HepG2 (cell line): Measurements from ENCODE around the gene SMAD6. TPM values are rescaled to one million over a fixed set of nuclear protein-coding genes. Genes with fewer than 3 reads are reported as not detected.

ENCODE experiments used
- ATAC-seq: fragments of 200-7000 bp; cut with Tn5 transposase; 3 replicates; pipeline ENCODE4 v1.9.1; 2020; ENCODE audit warnings: mild to moderate bottlenecking, moderate library complexity
- BruUV-seq: library from RNA; stranded (reverse); fragments of 400-500 nt; replicated peaks from 2 replicates; lab custom pipeline; 2021; lab: Mats Ljungman, UMichigan
- CTCF ChIA-PET: fragments of 300-600 bp; formaldehyde crosslinking; extraction: SDS; loops from one replicate; lab custom pipeline; 2021; ENCODE audit warnings: low total read pairs, inconsistent platforms, low intra/inter-chr PET ratio; lab: Yijun Ruan, JAX
- POLR2A ChIA-PET: fragments of 350-600 bp; sonication (Branson Sonifier 250); formaldehyde crosslinking; loops from one replicate; lab custom pipeline; 2020; ENCODE audit warnings: antibody characterized with exemption, inconsistent platforms; lab: Yijun Ruan, JAX
- DNase-seq: peaks from one replicate; pipeline ENCODE4 v3.0.0-alpha.2; 2015; ENCODE audit warnings: low spot score
- FAIRE-seq: peaks from 3 replicates; lab custom pipeline; 2011; peaks lifted over from hg19 to GRCh38; lab: Jason Lieb, UNC
- H2AFZ ChIP-seq: one replicate; pipeline ENCODE4 v1.6.1; 2011; ENCODE audit warnings: low read length, inconsistent platforms
- H3K27ac ChIP-seq: fragments of 300-600 bp; 3 replicates; pipeline ENCODE4 v1.8.0; 2011; ENCODE audit warnings: mixed run types, mild to moderate bottlenecking, mixed read lengths, low read length, inconsistent platforms; ENCODE audit not compliant: insufficient read depth; ENCODE audit errors: extremely low read length
- H3K27me3 ChIP-seq, 2 experiments: fragments of 200-600 bp in 1 of 2; 2 replicates in 1 of 2; 3 replicates in 1 of 2; pipeline versions ENCODE4 v1.6.0 to v1.8.0; 2011; ENCODE audit warnings: low read length in 2 of 2, mild to moderate bottlenecking in 2 of 2, moderate library complexity in 2 of 2, inconsistent platforms in 1 of 2; ENCODE audit not compliant: insufficient read depth in 2 of 2, control insufficient read depth in 1 of 2
- H3K36me3 ChIP-seq, 2 experiments: fragments of 200-600 bp in 1 of 2; replicated peaks in 1 of 2; 2 replicates in 1 of 2; 3 replicates in 1 of 2; pipeline versions ENCODE4 v1.5.1 to v1.8.0; 2011; ENCODE audit warnings: low read length in 2 of 2, inconsistent platforms in 1 of 2; ENCODE audit not compliant: insufficient read depth in 2 of 2, control insufficient read depth in 1 of 2
- H3K4me1 ChIP-seq: 2 replicates; pipeline ENCODE4 v1.5.1; 2012; ENCODE audit warnings: low read length, inconsistent platforms; ENCODE audit not compliant: insufficient read depth
- H3K4me2 ChIP-seq: 2 replicates; pipeline ENCODE4 v1.6.0; 2011; ENCODE audit warnings: low read depth, low read length, inconsistent platforms
- H3K4me3 ChIP-seq, 3 experiments: fragments of 200-600 bp in 1 of 3; sonication (generic), shearing (Covaris generic) in 1 of 3; replicated peaks in 1 of 3; 2 replicates each; pipeline ENCODE4 v1.5.1; 2011 to 2016; ENCODE audit warnings: low read length in 3 of 3, inconsistent platforms in 2 of 3, low read depth in 2 of 3, mild to moderate bottlenecking in 2 of 3, control low read depth in 1 of 3, mixed read lengths in 1 of 3; ENCODE audit not compliant: insufficient read depth in 1 of 3
- H3K79me2 ChIP-seq: one replicate; pipeline ENCODE4 v1.6.1; 2011; ENCODE audit warnings: low read length, inconsistent platforms; ENCODE audit not compliant: insufficient read depth
- H3K9ac ChIP-seq: 2 replicates; pipeline ENCODE4 v1.6.0; 2011; ENCODE audit warnings: mild to moderate bottlenecking, low read depth, low read length, inconsistent platforms; ENCODE audit not compliant: insufficient read depth
- H3K9me3 ChIP-seq: 2 replicates; pipeline ENCODE4 v1.5.1; 2012; ENCODE audit warnings: mild to moderate bottlenecking, low read length
- H4K20me1 ChIP-seq: 2 replicates; pipeline ENCODE4 v1.6.0; 2011; ENCODE audit warnings: inconsistent platforms, mild to moderate bottlenecking, low read length, moderate library complexity; ENCODE audit not compliant: insufficient read depth
- EHMT2 ChIP-seq: fragments of 200-600 bp; sonication (generic); IDR thresholded peaks from 2 replicates; pipeline ENCODE4 v1.7.0; 2017; ENCODE audit warnings: antibody characterized with exemption, low read depth, low read length, borderline replicate concordance
- EP300 ChIP-seq, 3 experiments: sonication (generic) in 1 of 3; formaldehyde crosslinking in 1 of 3; IDR thresholded peaks; 2 replicates each; pipeline versions ENCODE4 v1.5.1 to v1.6.1; 2011 to 2020; ENCODE audit warnings: low read depth in 2 of 3, low read length in 2 of 3, borderline replicate concordance in 1 of 3, improper control_type of control experiment in 1 of 3, mild to moderate bottlenecking in 1 of 3, missing genetic modification reagents in 1 of 3, moderate library complexity in 1 of 3
- ETS1 ChIP-seq: sonication (generic); formaldehyde crosslinking; IDR thresholded peaks from 2 replicates; pipeline ENCODE4 v1.4.0; 2020; ENCODE audit warnings: missing genetic modification reagents
- FOXJ3 ChIP-seq: sonication (generic); formaldehyde crosslinking; IDR thresholded peaks from 2 replicates; pipeline ENCODE4 v1.4.0; 2020; ENCODE audit warnings: missing genetic modification reagents, mild to moderate bottlenecking, borderline replicate concordance
- HINFP ChIP-seq: sonication (generic); formaldehyde crosslinking; IDR thresholded peaks from 2 replicates; pipeline ENCODE4 v1.4.0; 2020; ENCODE audit warnings: low read depth, mild to moderate bottlenecking, missing genetic modification reagents
- IKZF4 ChIP-seq: sonication (generic); formaldehyde crosslinking; IDR thresholded peaks from 2 replicates; pipeline ENCODE4 v1.5.1; 2020; ENCODE audit warnings: borderline replicate concordance, mild to moderate bottlenecking, low read depth, missing genetic modification reagents; ENCODE audit errors: not compliant biosample characterization
- PBX3 ChIP-seq: sonication (generic); formaldehyde crosslinking; IDR thresholded peaks from 2 replicates; pipeline ENCODE4 v1.8.1; 2023; ENCODE audit warnings: missing genetic modification reagents, inconsistent platforms, borderline replicate concordance
- RARG ChIP-seq: sonication (generic); formaldehyde crosslinking; IDR thresholded peaks from 2 replicates; pipeline ENCODE4 v1.4.0; 2020; ENCODE audit warnings: low read depth, mild to moderate bottlenecking, missing genetic modification reagents
- TSC22D2 ChIP-seq: sonication (generic); formaldehyde crosslinking; IDR thresholded peaks from 2 replicates; pipeline ENCODE4 v1.5.1; 2020; ENCODE audit warnings: missing genetic modification reagents, mild to moderate bottlenecking, borderline replicate concordance
- ZBTB42 ChIP-seq: sonication (generic); formaldehyde crosslinking; IDR thresholded peaks from 2 replicates; pipeline ENCODE4 v1.5.0; 2020; ENCODE audit warnings: mild to moderate bottlenecking, missing genetic modification reagents
- ZFP82 ChIP-seq: sonication (generic); formaldehyde crosslinking; IDR thresholded peaks from 2 replicates; pipeline ENCODE4 v1.5.1; 2020; ENCODE audit warnings: mild to moderate bottlenecking, missing genetic modification reagents, borderline replicate concordance
- ZMYM3 ChIP-seq: sonication (generic); formaldehyde crosslinking; IDR thresholded peaks from 2 replicates; pipeline ENCODE4 v1.5.1; 2020; ENCODE audit warnings: mild to moderate bottlenecking, missing genetic modification reagents
- ZNF234 ChIP-seq: sonication (generic); formaldehyde crosslinking; conservative IDR thresholded peaks from 2 replicates; pipeline ENCODE4 v1.5.1; 2020; ENCODE audit warnings: mild to moderate bottlenecking, missing genetic modification reagents
- ZNF256 ChIP-seq: sonication (generic); formaldehyde crosslinking; conservative IDR thresholded peaks from 2 replicates; pipeline ENCODE4 v1.4.0; 2020; ENCODE audit warnings: missing genetic modification reagents
- ZNF260 ChIP-seq: sonication (generic); formaldehyde crosslinking; IDR thresholded peaks from 2 replicates; pipeline ENCODE4 v1.4.0; 2020; ENCODE audit warnings: missing genetic modification reagents, low read depth, mild to moderate bottlenecking, borderline replicate concordance
- WGBS: methylation state at CpG from one replicate; pipeline ENCODE4 v1.1.6; 2017; ENCODE audit warnings: low lambda C conversion rate; 5-methylcytosine and 5-hydroxymethylcytosine counted together
- in situ Hi-C: cut with HindIII; loops from 2 replicates; pipeline ENCODE4 v1.10.0; 2017; ENCODE audit warnings: low pct_unique_long_range_greater_than_20kb; ENCODE audit not compliant: extremely low pct_ligation_motif_present
- intact Hi-C: fragments of 100-400 bp; cut with micrococcal nuclease; formaldehyde crosslinking; loops from one replicate; pipeline ENCODE4 v1.10.0; 2022; ENCODE audit not compliant: unreplicated experiment
- polyA plus RNA-seq, 8 experiments: library from polyadenylated mRNA; depleted of rRNA in 3 of 8; stranded (reverse) in 7 of 8; unstranded in 1 of 8; fragments of >200 nt; fragmentation: Illumina TruSeq in 4 of 8; extraction: Trizol in 4 of 8; gene quantifications; 2 replicates each; pipeline versions ENCODE4 v1.2.1 to v1.2.3, GENCODE V29; 2011 to 2016; ENCODE audit warnings: low read depth in 4 of 8, missing spikeins in 1 of 8, mixed read lengths in 1 of 8; ENCODE audit not compliant: insufficient read depth in 1 of 8
- total RNA-seq, 5 experiments: library from RNA; depleted of rRNA; stranded (reverse); fragments of >200 nt; fragmentation: Illumina TruSeq; extraction: Trizol; gene quantifications; 2 replicates each; pipeline ENCODE4 v1.2.3, GENCODE V29; 2016; ENCODE audit warnings: low read depth in 1 of 5

SMAD6 gene
- total and polyA plus RNA-seq, 2 of the 13 experiments (the other 11 are each of a cell fraction or from before 2014, with no cell fraction given) = 3.3 to 4.4 TPM

GRCh38 chr15:66653852-66654251 is 48.2 kb upstream of the SMAD6 start:
- WGBS = 73% methylated on average over 13 of the region's 13 CpGs
- ATAC-seq (no peak), DNase-seq (no peak), FAIRE-seq (no peak)
- Histone ChIP-seq H3K79me2 (no peaks in the 10 kb centered on the region), H3K4me3 (no peak overlapping the region), H4K20me1 (no peaks in the 10 kb centered on the region), H3K9ac (no peak overlapping the region), H2AFZ (no peak overlapping the region), H3K9me3 (no peaks in the 10 kb centered on the region), H3K4me2 (no peak overlapping the region), H3K4me1 (peaks cover 35% of the 10 kb centered on the region), H3K27ac (no peak overlapping the region), H3K36me3 (no peaks in the 10 kb centered on the region), H3K27me3 (0 out of 5 replicates have a peak, but pooled peaks cover 0 to under 1% of the 10 kb centered on the region in 2 experiments)
- ChIA-PET POLR2A (no interaction called here), CTCF (no interaction called here)
- in situ Hi-C loops (no loop called here), intact Hi-C loops (no loop called here)
- no TSS peak for BruUV-seq
- no peak for TF ChIP-seq ZBTB42 (CRISPR knock-in tag)
- no peak for TF ChIP-seq ZNF256 (CRISPR knock-in tag)
- TF ChIP-seq EP300 (IDR thresholded peaks at IDR 0.05; ENCODE audit: low read depth in 2 of 2, low read length in 2 of 2) = no peak
- no peak for TF ChIP-seq EP300 (CRISPR knock-in tag; IDR thresholded peaks at IDR 0.05; ENCODE audit: borderline replicate concordance)
- no peak for TF ChIP-seq ETS1

- no peaks in the 10 kb centered on the region for H3K9me3 ChIP-seq
- no peak overlapping the region for H3K9ac ChIP-seq
- peaks cover 35% of the 10 kb centered on the region for H3K4me1 ChIP-seq
- ATAC-seq (no peak), FAIRE-seq (no peak), DNase-seq (no peak)
- H3K4me3 ChIP-seq = no peak overlapping the region
- no TSS peak for BruUV-seq
- H3K27me3 ChIP-seq = no peaks in the 10 kb centered on the region
- ChIA-PET POLR2A (no interaction called here), CTCF (no interaction called here)
- no peak overlapping the region for H3K4me2 ChIP-seq
- H2AFZ ChIP-seq = no peak overlapping the region
- in situ Hi-C loops (no loop called here), intact Hi-C loops (no loop called here)
- no peaks in the 10 kb centered on the region for H3K79me2 ChIP-seq
- no peaks in the 10 kb centered on the region for H4K20me1 ChIP-seq
- 80% methylated on average over 9 of the region's 12 CpGs for WGBS
- no peak overlapping the region for H3K27ac ChIP-seq
- no peaks in the 10 kb centered on the region for H3K36me3 ChIP-seq
- TF ChIP-seq FOXJ3 (CRISPR knock-in tag) (no peak), IKZF4 (CRISPR knock-in tag) (no peak), RARG (CRISPR knock-in tag) (no peak), HINFP (CRISPR knock-in tag) (no peak), TSC22D2 (CRISPR knock-in tag) (no peak), PBX3 (CRISPR knock-in tag) (no peak), EHMT2 (no peak), ZFP82 (CRISPR knock-in tag) (no peak), ZNF260 (CRISPR knock-in tag) (no peak), ZNF234 (CRISPR knock-in tag) (no peak), ZMYM3 (CRISPR knock-in tag) (no peak)
Measured at GRCh38 chr15:66654361-66654738, 47.7 kb upstream of the SMAD6 start.
